HFFc6 (cell line): Measurements from ENCODE around the gene HEATR3. TPM values are rescaled to one million over a fixed set of nuclear protein-coding genes. Genes with fewer than 3 reads are reported as not detected.
A peak's percentile ranks its signal among the peaks of the same experiment; 100 is the strongest.

ENCODE experiments used
- DNase-seq: peaks from one replicate; pipeline ENCODE4 v3.0.0-alpha.2; 2018
- H3K27ac Mint-ChIP-seq: 2 replicates; pipeline ENCODE4 v1.8.0; 2020; ENCODE audit warnings: mild to moderate bottlenecking, mixed read lengths
- H3K27me3 Mint-ChIP-seq: 2 replicates; pipeline ENCODE4 v1.8.0; 2021; ENCODE audit warnings: mild to moderate bottlenecking, moderate library complexity, mixed read lengths; ENCODE audit not compliant: insufficient read depth
- H3K36me3 Mint-ChIP-seq: 2 replicates; pipeline ENCODE4 v1.8.0; 2021; ENCODE audit warnings: low read depth, mixed read lengths
- H3K4me1 Mint-ChIP-seq: 2 replicates; pipeline ENCODE4 v1.8.0; 2020; ENCODE audit warnings: low read depth, mixed read lengths
- H3K4me3 Mint-ChIP-seq: 2 replicates; pipeline ENCODE4 v1.8.0; 2020; ENCODE audit warnings: mild to moderate bottlenecking, moderate library complexity, mixed read lengths
- H3K9me3 Mint-ChIP-seq: 2 replicates; pipeline ENCODE4 v1.8.0; 2020; ENCODE audit warnings: mild to moderate bottlenecking, mixed read lengths
- CTCF ChIP-seq: fragments of 200-600 bp; sonication (generic); IDR thresholded peaks from 2 replicates; pipeline ENCODE4 v1.5.0; 2021; ENCODE audit warnings: antibody characterized with exemption, mild to moderate bottlenecking
- total RNA-seq, 6 experiments: library from RNA; stranded (reverse); fragmentation: NEBNext Ultra II Directional; extraction: Animal tissue kit (Norgen Biotek cat#: 25700); gene quantifications; 2 replicates in 1 of 6; 3 replicates in 5 of 6; pipeline ENCODE4 v1.2.3, GENCODE V29; 2021

Gene HEATR3
- total RNA-seq, 6 experiments from 2014 or later = 17.2 to 23.8 (median 19.6) TPM

GRCh38 chr16:50065241-50065623, 538 bp upstream of the HEATR3 start:
- no peak for DNase-seq
- Mint-ChIP-seq H3K27ac (peak overlapping the region; percentile 80; the same call in 1 of the 2 replicates), H3K9me3 (no peaks in the 10 kb centered on the region), H3K4me1 (peaks cover 37% of the 10 kb centered on the region), H3K4me3 (peak overlapping the region; percentile 94), H3K27me3 (no peaks in the 10 kb centered on the region; the same call in none of the 2 replicates), H3K36me3 (peaks cover 14% of the 10 kb centered on the region)
- TF ChIP-seq CTCF = no peak

- peaks cover 21% of the 10 kb centered on the region for H3K36me3 Mint-ChIP-seq
- no peaks in the 10 kb centered on the region for H3K9me3 Mint-ChIP-seq
- H3K4me3 Mint-ChIP-seq = peak overlapping the region; percentile 94
- H3K27me3 Mint-ChIP-seq = no peaks in the 10 kb centered on the region; the same call in none of the 2 replicates
- no peak for DNase-seq
- peaks cover 46% of the 10 kb centered on the region for H3K4me1 Mint-ChIP-seq
- TF ChIP-seq CTCF = no peak
- H3K27ac Mint-ChIP-seq = peak overlapping the region; percentile 74
These were observed 916 bp downstream of the HEATR3 start for GRCh38 chr16:50066482-50067289.

- H3K36me3 Mint-ChIP-seq = peaks cover 24% of the 10 kb centered on the region
- H3K27ac Mint-ChIP-seq = peak overlapping the region; percentile 74
- peak overlapping the region; percentile 94 for H3K4me3 Mint-ChIP-seq
- H3K9me3 Mint-ChIP-seq = no peaks in the 10 kb centered on the region
- TF ChIP-seq CTCF = peak; percentile 74
- H3K27me3 Mint-ChIP-seq = no peaks in the 10 kb centered on the region; the same call in 1 of the 2 replicates
- peak; percentile 61 for DNase-seq
- H3K4me1 Mint-ChIP-seq = peaks cover 46% of the 10 kb centered on the region
These were observed 1.6 kb downstream of the HEATR3 start for GRCh38 chr16:50067290-50067853.

GRCh38 chr16:50068550-50068949, 2.8 kb downstream of the HEATR3 start:
- no peaks in the 10 kb centered on the region for H3K9me3 Mint-ChIP-seq
- peak overlapping the region; percentile 74 for H3K27ac Mint-ChIP-seq
- DNase-seq = peak; percentile 61
- peak overlapping the region; percentile 94 for H3K4me3 Mint-ChIP-seq
- peaks cover 27% of the 10 kb centered on the region for H3K36me3 Mint-ChIP-seq
- H3K4me1 Mint-ChIP-seq = peaks cover 46% of the 10 kb centered on the region
- TF ChIP-seq CTCF = no peak
- no peaks in the 10 kb centered on the region for H3K27me3 Mint-ChIP-seq

GRCh38 chr16:50069060-50069459, 3.3 kb downstream of the HEATR3 start:
- Mint-ChIP-seq H3K9me3 (no peaks in the 10 kb centered on the region), H3K27ac (peak overlapping the region; percentile 74), H3K4me1 (peaks cover 46% of the 10 kb centered on the region), H3K27me3 (no peaks in the 10 kb centered on the region), H3K4me3 (peak overlapping the region; percentile 94), H3K36me3 (peaks cover 27% of the 10 kb centered on the region)
- no peak for DNase-seq
- no peak for TF ChIP-seq CTCF
